ENCODE measurements around the gene SCYGR8.
A peak's percentile ranks its signal among the peaks of the same experiment; 100 is the strongest.

SCYGR8 gene

GRCh38 chr2:227745594-227745993 lies at the start of gene SCYGR8:
Gene SCYGR8 (plus strand): TSS chr2:227745894. CDS start chr2:227745894, 0 bp downstream.
- H3K27ac ChIP-seq: no peak within 1 kb of the TSS
- TF ChIP-seq CTCF (conservative IDR thresholded peaks at IDR 0.05): no peak

- H3K27ac ChIP-seq: no peak overlapping the region
These were observed 48.6 kb upstream of the SCYGR8 start for GRCh38 chr2:227696990-227697679.

GRCh38 chr2:227701556-227701955 lies 44.1 kb upstream of the SCYGR8 start:
- H3K27ac ChIP-seq: 0 out of 2 replicates have a peak overlapping the region, but pooled peaks have one; percentile 9
- no peak for TF ChIP-seq CTCF (conservative IDR thresholded peaks at IDR 0.05)

More at GRCh38 chr2:227696990-227697679, 48.6 kb upstream of the SCYGR8 start:
- no peak for TF ChIP-seq CTCF (conservative IDR thresholded peaks at IDR 0.05)

- no peak for TF ChIP-seq CTCF (conservative IDR thresholded peaks at IDR 0.05)
- H3K27ac ChIP-seq: no peak overlapping the region
These were observed 42.4 kb upstream of the SCYGR8 start for GRCh38 chr2:227703280-227703732.

- TF ChIP-seq CTCF (conservative IDR thresholded peaks at IDR 0.05): no peak
- no peak overlapping the region for H3K27ac ChIP-seq
These were observed 41.7 kb upstream of the SCYGR8 start for GRCh38 chr2:227703961-227704360.

GRCh38 chr2:227706859-227707258 lies 38.8 kb upstream of the SCYGR8 start:
- no peak overlapping the region for H3K27ac ChIP-seq
- TF ChIP-seq CTCF (conservative IDR thresholded peaks at IDR 0.05): no peak

- no peak overlapping the region for H3K27ac ChIP-seq
- TF ChIP-seq CTCF (conservative IDR thresholded peaks at IDR 0.05): no peak
These were observed 38.3 kb upstream of the SCYGR8 start for GRCh38 chr2:227707390-227707789.
